ENCODE measurements around the gene ZNF845.

GRCh38 chr19:53333463-53334449, at the start of gene ZNF845:
- TF ChIP-seq HDGF (IDR thresholded peaks at IDR 0.05; ENCODE audit: borderline replicate concordance) (no peak), BHLHE40 (IDR thresholded peaks at IDR 0.05; ENCODE audit: borderline replicate concordance) (no peak), FOXK2 (IDR thresholded peaks at IDR 0.05) (no peak), ZNF384 (IDR thresholded peaks at IDR 0.05) (no peak), TARDBP (IDR thresholded peaks at IDR 0.05) (no peak), FOXM1 (IDR thresholded peaks at IDR 0.05; ENCODE audit: borderline replicate concordance) (no peak), NFRKB (IDR thresholded peaks at IDR 0.05) (no peak), ELF4 (IDR thresholded peaks at IDR 0.05) (peak; percentile 73), ARNT (IDR thresholded peaks at IDR 0.05) (no peak), CTBP1 (IDR thresholded peaks at IDR 0.05; ENCODE audit: borderline replicate concordance) (no peak), SUZ12 (IDR thresholded peaks at IDR 0.05) (no peak), SP1 (IDR thresholded peaks at IDR 0.05) (no peak), PKNOX1 (IDR thresholded peaks at IDR 0.05) (no peak), LEF1 (IDR thresholded peaks at IDR 0.05; ENCODE audit: borderline replicate concordance) (no peak)
